WI38 (cell line): ENCODE data around the gene APOL1.

Experiments
- H3K4me3 ChIP-seq: 2 replicates; pipeline ENCODE4 v1.5.1; 2011; ENCODE audit warnings: low read depth, mild to moderate bottlenecking, control low read depth, low read length
- CTCF ChIP-seq: IDR thresholded peaks from 2 replicates; pipeline ENCODE4 v1.5.1; 2012; ENCODE audit warnings: low read depth, mild to moderate bottlenecking, control low read depth, low read length

The APOL1 gene

GRCh38 chr22:36221799-36222751 lies 30.9 kb upstream of the APOL1 start:
- no peak overlapping the region for H3K4me3 ChIP-seq
- TF ChIP-seq CTCF = peak; percentile 38

- no peak for TF ChIP-seq CTCF
- no peak overlapping the region for H3K4me3 ChIP-seq
These were observed 30.0 kb upstream of the APOL1 start for GRCh38 chr22:36222887-36223450.

GRCh38 chr22:36223504-36223903 lies 29.4 kb upstream of the APOL1 start:
- no peak overlapping the region for H3K4me3 ChIP-seq
- TF ChIP-seq CTCF = no peak

- H3K4me3 ChIP-seq = no peak overlapping the region
- TF ChIP-seq CTCF = no peak
These were observed 28.7 kb upstream of the APOL1 start for GRCh38 chr22:36224245-36224644.

- no peak overlapping the region for H3K4me3 ChIP-seq
- TF ChIP-seq CTCF = no peak
These were observed 27.5 kb upstream of the APOL1 start for GRCh38 chr22:36225333-36225922.

GRCh38 chr22:36226189-36226588 lies 26.7 kb upstream of the APOL1 start:
- TF ChIP-seq CTCF = no peak
- no peak overlapping the region for H3K4me3 ChIP-seq

- H3K4me3 ChIP-seq = no peak overlapping the region
- no peak for TF ChIP-seq CTCF
These were observed 25.5 kb upstream of the APOL1 start for GRCh38 chr22:36227396-36227795.
